MM.1S (cell line): ENCODE results near the gene PARK7.

Experiments used
- CTCF ChIP-seq: fragments of 300-600 bp; sonication (generic); IDR thresholded peaks from 2 replicates; pipeline ENCODE4 v1.5.1; 2016; ENCODE audit warnings: antibody characterized with exemption, low read length, mixed read lengths
- EZH2 ChIP-seq: fragments of 300-600 bp; sonication (generic); optimal IDR thresholded peaks from 2 replicates; pipeline ENCODE3; 2017; ENCODE audit warnings: low read depth, mild to moderate bottlenecking, antibody characterized with exemption, low read length, mixed read lengths

GRCh38 chr1:7971024-7971423 lies 9.5 kb downstream of the PARK7 start:
- no peak for TF ChIP-seq CTCF
- TF ChIP-seq EZH2 = no peak
